HUES48 (cell line): ENCODE data around the gene ARSK.
"Not testable (repeated sequence)": the region's sequence is repeated elsewhere in the genome, so short reads cannot be mapped to it uniquely, and the experiment has no call there.

Experiments
- H3K27ac ChIP-seq: one replicate; pipeline ENCODE4 v1.7.0; 2013; ENCODE audit warnings: low read depth, low read length, inconsistent platforms
- H3K27me3 ChIP-seq: 2 replicates; pipeline ENCODE4 v1.6.1; 2013; ENCODE audit warnings: mild to moderate bottlenecking, low read length; ENCODE audit not compliant: control insufficient read depth, insufficient read depth
- H3K36me3 ChIP-seq: 2 replicates; pipeline ENCODE4 v1.6.1; 2013; ENCODE audit warnings: low read length; ENCODE audit not compliant: control insufficient read depth, insufficient read depth
- H3K4me1 ChIP-seq: 2 replicates; pipeline ENCODE4 v1.6.1; 2013; ENCODE audit warnings: mild to moderate bottlenecking, low read length; ENCODE audit not compliant: control insufficient read depth, insufficient read depth
- H3K4me3 ChIP-seq: 2 replicates; pipeline ENCODE4 v1.5.1; 2013; ENCODE audit warnings: mild to moderate bottlenecking, low read depth, low read length
- H3K9ac ChIP-seq: 2 replicates; pipeline ENCODE4 v1.6.1; 2013; ENCODE audit warnings: mild to moderate bottlenecking, low read depth, low read length, moderate library complexity
- H3K9me3 ChIP-seq: 2 replicates; pipeline ENCODE4 v1.6.1; 2013; ENCODE audit warnings: low read length; ENCODE audit not compliant: control insufficient read depth, insufficient read depth

The ARSK gene

GRCh38 chr5:95631255-95631958 lies 76.5 kb downstream of the ARSK start:
- Histone ChIP-seq H3K4me3 (no peak overlapping the region), H3K27ac (no peak overlapping the region), H3K27me3 (no peaks in the 10 kb centered on the region), H3K4me1 (no peaks in the 10 kb centered on the region), H3K9ac (no peak overlapping the region), H3K9me3 (peaks cover 22% of the 10 kb centered on the region), H3K36me3 (no peaks in the 10 kb centered on the region)

DNA sequence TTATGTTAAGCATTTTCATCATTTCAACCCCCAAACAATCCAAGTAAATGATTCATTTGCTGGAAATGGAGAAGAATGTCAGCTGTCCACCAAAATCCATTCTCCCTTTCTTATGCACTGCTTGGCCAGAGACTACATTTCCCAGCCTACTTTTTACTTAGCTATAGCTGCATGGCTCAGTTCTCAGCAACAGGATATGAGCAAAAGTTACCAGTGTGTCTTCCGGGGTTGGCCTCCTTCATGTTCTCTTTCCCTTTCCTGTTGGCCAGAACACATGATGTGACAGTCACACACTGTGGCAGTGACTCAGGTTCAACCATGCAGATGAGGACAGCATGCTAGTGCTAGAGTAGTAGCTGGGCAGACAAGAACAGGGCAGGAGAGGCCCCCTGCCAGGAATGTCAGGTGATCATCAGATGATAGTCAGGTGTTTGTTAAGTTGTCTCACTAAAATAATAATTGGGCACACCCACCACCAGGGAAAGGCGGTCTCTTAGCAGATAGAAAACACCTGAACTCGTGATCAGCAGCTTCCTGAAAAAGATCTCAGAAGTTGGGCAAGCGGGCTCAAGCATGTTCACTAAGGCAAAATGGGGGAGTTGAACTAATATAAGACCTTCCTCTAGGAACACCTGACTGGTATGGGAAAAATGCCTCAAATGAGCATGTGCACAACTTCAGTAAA lies 77.2 kb downstream of the ARSK start:
- Histone ChIP-seq H3K9me3 (peaks cover 21% of the 10 kb centered on the region), H3K4me1 (no peaks in the 10 kb centered on the region), H3K9ac (no peak overlapping the region), H3K27ac (no peak overlapping the region), H3K27me3 (no peaks in the 10 kb centered on the region), H3K36me3 (no peaks in the 10 kb centered on the region), H3K4me3 (no peak overlapping the region)

- not testable (repeated sequence) for H3K36me3 ChIP-seq, H3K27ac ChIP-seq, H3K27me3 ChIP-seq, H3K4me1 ChIP-seq, H3K4me3 ChIP-seq, H3K9ac ChIP-seq
- H3K9me3 ChIP-seq: peaks cover 16% of the 10 kb centered on the region
Measured at GRCh38 chr5:95632942-95633341, 78.0 kb downstream of the ARSK start.

DNA sequence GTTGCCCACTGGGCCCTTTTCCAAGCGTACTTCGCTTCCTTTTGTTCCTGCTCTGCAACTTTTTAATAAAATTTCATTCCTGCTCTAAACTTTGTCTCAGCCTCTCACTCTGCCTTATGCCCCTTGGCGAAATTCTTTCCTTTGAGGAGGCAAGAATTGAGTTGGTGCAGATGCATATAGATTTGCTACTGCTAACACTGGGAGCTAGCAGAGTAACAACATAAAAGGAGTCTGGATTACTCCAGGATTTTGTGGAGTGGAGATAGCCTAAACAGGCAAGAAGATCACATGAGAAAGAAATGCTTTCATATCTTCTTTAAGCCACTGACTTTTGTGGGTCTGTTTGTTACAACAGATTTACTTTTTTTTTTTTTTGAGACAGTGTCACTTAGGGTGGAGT lies 78.8 kb downstream of the ARSK start:
- H3K9me3 ChIP-seq: peaks cover 9% of the 10 kb centered on the region
- H3K4me1 ChIP-seq: no peaks in the 10 kb centered on the region
- no peaks in the 10 kb centered on the region for H3K27me3 ChIP-seq
- H3K9ac ChIP-seq: no peak overlapping the region
- H3K27ac ChIP-seq: no peak overlapping the region
- no peak overlapping the region for H3K4me3 ChIP-seq
- no peaks in the 10 kb centered on the region for H3K36me3 ChIP-seq

GRCh38 chr5:95634081-95634480 lies 79.2 kb downstream of the ARSK start:
- H3K36me3 ChIP-seq: no peaks in the 10 kb centered on the region
- peaks cover 4% of the 10 kb centered on the region for H3K9me3 ChIP-seq
- H3K27ac ChIP-seq: no peak overlapping the region
- no peaks in the 10 kb centered on the region for H3K4me1 ChIP-seq
- H3K27me3 ChIP-seq: no peaks in the 10 kb centered on the region
- H3K4me3 ChIP-seq: no peak overlapping the region
- H3K9ac ChIP-seq: no peak overlapping the region

DNA sequence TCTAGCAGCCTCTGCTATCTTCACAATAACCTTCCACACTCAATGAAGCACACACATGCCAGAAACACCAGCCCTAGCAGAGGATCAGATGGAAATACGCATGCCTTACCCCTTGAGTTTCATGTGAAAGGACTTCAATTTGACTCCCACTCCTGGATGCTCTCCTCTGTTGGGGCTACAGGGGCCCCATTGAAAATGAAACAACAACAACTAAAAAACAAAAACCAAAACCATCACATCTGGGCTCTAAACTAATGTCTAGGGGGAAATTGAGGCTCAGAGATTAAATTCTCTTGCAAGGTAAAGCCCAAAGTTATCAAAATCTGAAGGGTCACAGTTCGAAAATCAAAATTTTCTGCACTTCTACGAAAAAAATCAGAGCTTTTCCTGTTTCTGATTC lies 83.7 kb downstream of the ARSK start:
- H3K9ac ChIP-seq: no peak overlapping the region
- no peak overlapping the region for H3K27ac ChIP-seq
- H3K4me1 ChIP-seq: no peaks in the 10 kb centered on the region
- no peaks in the 10 kb centered on the region for H3K36me3 ChIP-seq
- no peak overlapping the region for H3K4me3 ChIP-seq
- H3K27me3 ChIP-seq: no peaks in the 10 kb centered on the region
- no peaks in the 10 kb centered on the region for H3K9me3 ChIP-seq

DNA sequence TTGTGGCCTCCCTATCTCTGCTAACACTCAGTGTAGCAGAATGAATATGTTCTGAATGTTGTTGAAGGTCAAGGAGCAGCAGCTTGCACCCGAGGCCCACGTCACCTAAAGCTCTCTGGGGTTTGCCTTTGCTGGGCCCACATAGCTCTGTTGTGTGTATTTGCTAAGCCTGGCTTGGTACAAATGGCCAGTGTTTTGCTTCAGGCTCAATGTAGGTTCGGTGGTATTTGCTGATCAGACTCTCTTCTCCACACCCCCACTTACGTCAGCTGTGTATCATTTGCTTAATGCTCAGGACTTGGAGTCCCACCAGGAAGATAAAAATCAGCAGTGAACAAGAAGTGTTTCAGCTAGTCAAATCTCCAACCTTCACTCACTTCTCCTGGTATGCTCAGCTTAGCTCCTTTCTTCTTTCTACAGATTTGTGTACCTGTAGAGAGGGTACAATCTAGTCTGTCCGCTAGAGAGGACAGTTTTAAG lies 86.9 kb downstream of the ARSK start:
- no peaks in the 10 kb centered on the region for H3K9me3 ChIP-seq
- H3K4me1 ChIP-seq: no peaks in the 10 kb centered on the region
- no peak overlapping the region for H3K4me3 ChIP-seq
- no peaks in the 10 kb centered on the region for H3K27me3 ChIP-seq
- no peak overlapping the region for H3K27ac ChIP-seq
- no peaks in the 10 kb centered on the region for H3K36me3 ChIP-seq
- no peak overlapping the region for H3K9ac ChIP-seq

- H3K9ac ChIP-seq: no peak overlapping the region
- no peak overlapping the region for H3K4me3 ChIP-seq
- H3K36me3 ChIP-seq: no peaks in the 10 kb centered on the region
- H3K9me3 ChIP-seq: no peaks in the 10 kb centered on the region
- H3K27ac ChIP-seq: no peak overlapping the region
- H3K27me3 ChIP-seq: no peaks in the 10 kb centered on the region
- peaks cover 3% of the 10 kb centered on the region; the same call in 1 of the 2 replicates for H3K4me1 ChIP-seq
Measured at GRCh38 chr5:95643152-95643551, 88.3 kb downstream of the ARSK start.

DNA sequence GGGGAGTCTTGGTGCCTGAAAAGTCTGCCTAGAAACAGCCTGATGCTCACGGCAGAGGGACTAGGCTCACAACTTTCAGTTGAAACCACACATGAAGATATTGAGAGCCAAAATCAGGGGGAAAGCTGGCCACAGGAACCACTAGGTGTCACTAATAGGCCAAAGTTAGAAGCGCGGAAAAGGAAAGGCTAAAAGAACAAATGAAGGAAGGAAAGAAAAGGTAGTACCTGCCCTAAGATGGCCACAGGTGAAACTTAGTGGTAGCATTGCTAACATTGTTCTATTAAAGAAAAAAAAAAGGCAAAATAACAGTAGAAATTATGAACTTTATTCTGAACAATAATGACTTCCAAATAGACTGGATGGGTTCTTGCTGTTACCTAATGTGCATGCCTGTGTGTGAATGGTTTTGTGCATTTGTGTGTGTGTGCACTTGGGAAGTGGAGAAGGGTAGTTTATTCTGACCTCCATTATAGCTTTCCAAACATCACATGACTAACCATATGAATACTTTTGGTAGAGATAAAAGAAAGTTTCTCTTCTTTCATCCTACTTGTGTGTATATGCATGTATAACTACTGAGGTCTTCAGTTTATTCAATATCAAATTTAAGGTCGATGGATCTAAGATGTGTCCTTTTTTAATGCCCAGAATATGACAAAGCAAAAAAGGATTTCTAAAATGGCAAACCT lies 89.6 kb downstream of the ARSK start:
- Histone ChIP-seq H3K27me3 (no peaks in the 10 kb centered on the region), H3K4me1 (peaks cover 3% of the 10 kb centered on the region; the same call in 1 of the 2 replicates), H3K4me3 (no peak overlapping the region), H3K9me3 (no peaks in the 10 kb centered on the region), H3K9ac (no peak overlapping the region), H3K36me3 (no peaks in the 10 kb centered on the region), H3K27ac (no peak overlapping the region)

GRCh38 chr5:95646226-95646568 lies 91.3 kb downstream of the ARSK start:
- not testable (repeated sequence) for H3K36me3 ChIP-seq, H3K9ac ChIP-seq, H3K9me3 ChIP-seq, H3K27me3 ChIP-seq, H3K4me1 ChIP-seq, H3K27ac ChIP-seq, H3K4me3 ChIP-seq
